A549 (cell line): Measurements from ENCODE around the gene SHCBP1L.
"Not testable (repeated sequence)": the region's sequence is repeated elsewhere in the genome, so short reads cannot be mapped to it uniquely, and the experiment has no call there.

Source experiments
- BCL3 ChIP-seq: fragments of >200 bp; sonication (Bioruptor Twin); formaldehyde crosslinking; IDR thresholded peaks from 3 replicates; pipeline ENCODE4 v1.6.1; 2016
- CBX8 ChIP-seq: fragments of 200-600 bp; sonication (generic); IDR thresholded peaks from 2 replicates; pipeline ENCODE4 v1.6.1; 2016
- CEBPB ChIP-seq, 2 experiments: fragments of >200 bp in 1 of 2; sonication (Bioruptor Twin) in 1 of 2; formaldehyde crosslinking in 1 of 2; IDR thresholded peaks; 2 replicates each; pipeline ENCODE4 v1.6.1; 2012 to 2016
- CHD2 ChIP-seq: fragments of 150-350 bp; IDR thresholded peaks from 2 replicates; pipeline ENCODE4 v1.6.1; 2014; ENCODE audit warnings: low read length; ENCODE audit not compliant: partially characterized antibody
- FOSB ChIP-seq: fragments of 250-450 bp; sonication (Bioruptor Pico); IDR thresholded peaks from 2 replicates; pipeline ENCODE4 v1.5.0; 2020; ENCODE audit warnings: mild to moderate bottlenecking, moderate library complexity
- POLR2A ChIP-seq: IDR thresholded peaks from 2 replicates; pipeline ENCODE4 v1.6.1; 2012; ENCODE audit warnings: mild to moderate bottlenecking, low read length
- SMC3 ChIP-seq: fragments of >200 bp; sonication (Bioruptor Twin); formaldehyde crosslinking; IDR thresholded peaks from 3 replicates; pipeline ENCODE4 v1.6.1; 2018; ENCODE audit warnings: inconsistent platforms
- SREBF2 ChIP-seq: fragments of 450-650 bp; IDR thresholded peaks from 2 replicates; pipeline ENCODE4 v1.6.1; 2014; ENCODE audit warnings: mild to moderate bottlenecking, moderate library complexity
- ZC3H11A ChIP-seq: fragments of 450-650 bp; IDR thresholded peaks from 2 replicates; pipeline ENCODE4 v1.6.1; 2014; ENCODE audit warnings: antibody characterized with exemption, mild to moderate bottlenecking
- TF ChIP-seq, protein P1 (sequence below): fragments of >200 bp; sonication (Bioruptor Twin); formaldehyde crosslinking; IDR thresholded peaks from 3 replicates; pipeline ENCODE4 v1.5.1; 2016

DNA sequence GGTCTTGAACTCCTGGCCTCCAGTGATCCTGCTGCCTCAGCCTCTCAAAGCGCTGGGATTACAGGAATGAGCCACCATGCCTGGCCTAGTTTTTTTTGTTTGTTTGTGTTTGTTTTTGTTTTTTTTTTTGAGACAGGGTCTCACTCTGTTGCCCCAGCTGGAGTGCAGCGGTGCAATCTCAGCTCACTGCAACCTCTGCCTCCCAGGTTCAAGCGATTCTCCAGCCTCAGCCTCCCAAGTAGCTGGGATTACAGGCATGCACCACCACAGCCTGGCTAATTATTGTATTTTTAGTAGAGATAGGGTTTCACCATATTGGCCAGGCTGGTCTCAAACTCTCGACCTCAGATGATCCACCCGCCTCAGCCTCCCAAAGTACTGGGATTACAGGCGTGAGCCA lies 9.6 kb downstream of the SHCBP1L start:
- TF ChIP-seq CBX8; POLR2A; CHD2; SMC3; CEBPB (IDR thresholded peaks at IDR 0.05); SREBF2; BCL3; ZC3H11A; FOSB (CRISPR knock-in tag): not testable (repeated sequence)
- TF ChIP-seq, protein P1, sequence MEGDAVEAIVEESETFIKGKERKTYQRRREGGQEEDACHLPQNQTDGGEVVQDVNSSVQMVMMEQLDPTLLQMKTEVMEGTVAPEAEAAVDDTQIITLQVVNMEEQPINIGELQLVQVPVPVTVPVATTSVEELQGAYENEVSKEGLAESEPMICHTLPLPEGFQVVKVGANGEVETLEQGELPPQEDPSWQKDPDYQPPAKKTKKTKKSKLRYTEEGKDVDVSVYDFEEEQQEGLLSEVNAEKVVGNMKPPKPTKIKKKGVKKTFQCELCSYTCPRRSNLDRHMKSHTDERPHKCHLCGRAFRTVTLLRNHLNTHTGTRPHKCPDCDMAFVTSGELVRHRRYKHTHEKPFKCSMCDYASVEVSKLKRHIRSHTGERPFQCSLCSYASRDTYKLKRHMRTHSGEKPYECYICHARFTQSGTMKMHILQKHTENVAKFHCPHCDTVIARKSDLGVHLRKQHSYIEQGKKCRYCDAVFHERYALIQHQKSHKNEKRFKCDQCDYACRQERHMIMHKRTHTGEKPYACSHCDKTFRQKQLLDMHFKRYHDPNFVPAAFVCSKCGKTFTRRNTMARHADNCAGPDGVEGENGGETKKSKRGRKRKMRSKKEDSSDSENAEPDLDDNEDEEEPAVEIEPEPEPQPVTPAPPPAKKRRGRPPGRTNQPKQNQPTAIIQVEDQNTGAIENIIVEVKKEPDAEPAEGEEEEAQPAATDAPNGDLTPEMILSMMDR = not testable (repeated sequence)
